ENCODE results near the gene USP4. TPM values are rescaled to one million over a fixed set of nuclear protein-coding genes. Genes with fewer than 3 reads are reported as not detected.

USP4 gene
- total RNA-seq, 1 donor from 2014 or later: 55.1 TPM

DNA sequence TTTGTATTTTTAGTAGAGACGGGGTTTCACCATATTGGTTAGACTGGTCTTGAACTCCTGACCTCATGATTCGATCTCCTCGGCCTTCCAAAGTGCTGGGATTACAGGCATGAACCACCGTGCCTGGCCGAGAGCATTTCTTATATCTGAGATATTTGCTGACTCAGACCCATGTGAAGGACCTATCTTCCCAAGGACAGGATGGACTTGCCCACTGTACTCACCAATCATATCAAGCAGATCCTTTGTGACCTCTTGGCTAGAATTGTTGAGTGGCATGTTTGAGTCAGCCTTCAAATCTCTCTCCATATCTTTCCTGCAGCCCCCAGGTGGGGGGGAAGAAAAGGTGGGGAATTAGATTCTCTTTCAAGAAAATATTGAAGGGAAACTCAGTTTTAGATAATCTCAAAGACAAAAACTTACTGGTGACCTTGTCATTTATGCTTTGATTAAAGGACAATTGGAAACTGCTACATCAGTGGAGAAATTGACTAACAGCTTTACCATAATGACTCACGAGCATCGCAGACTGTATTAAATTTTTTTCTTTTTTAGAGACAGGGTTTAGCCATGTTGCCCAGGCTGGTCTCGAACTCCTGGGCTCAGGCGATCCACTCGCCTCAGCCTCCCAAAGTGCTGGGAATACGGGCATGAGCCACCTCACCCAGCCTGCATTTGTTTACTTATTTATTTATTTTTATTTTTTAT is 65.9 kb downstream of the USP4 start:
- Mint-ChIP-seq H3K4me1 (ENCODE audit: low read depth) (no peaks in the 10 kb centered on the region), H3K9me3 (ENCODE audit: low read depth) (no peaks in the 10 kb centered on the region), H3K4me3 (ENCODE audit: low read depth) (no peak overlapping the region), H3K27ac (no peak overlapping the region), H3K36me3 (ENCODE audit: insufficient read depth) (peaks cover 22% of the 10 kb centered on the region), H3K27me3 (no peaks in the 10 kb centered on the region)
- no peak for TF ChIP-seq CTCF (IDR thresholded peaks at IDR 0.05; ENCODE audit: unreplicated experiment)
- DNase-seq (ENCODE audit: low spot score, unreplicated experiment): no peak

DNA sequence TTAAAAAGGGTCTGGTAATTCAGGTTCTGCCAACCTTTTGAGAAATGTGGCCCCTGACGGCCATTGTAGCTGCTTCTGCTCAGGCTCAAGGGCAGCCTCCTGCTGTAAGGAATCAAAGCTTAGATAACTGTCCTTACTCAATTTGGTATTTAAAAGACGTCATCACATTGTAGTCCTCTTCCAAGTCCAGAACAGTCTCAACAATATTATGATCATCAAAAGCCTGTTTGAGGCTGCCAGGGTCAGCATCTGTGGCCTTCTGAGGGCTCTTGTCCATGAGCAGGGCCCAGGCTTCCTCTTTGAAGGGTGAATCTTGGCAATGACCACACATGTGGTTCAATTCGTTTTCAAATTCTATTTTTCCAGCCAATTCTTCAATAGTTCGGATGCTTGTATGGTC is 68.8 kb downstream of the USP4 start:
- Mint-ChIP-seq H3K4me1 (ENCODE audit: low read depth) (no peaks in the 10 kb centered on the region), H3K27ac (no peak overlapping the region), H3K9me3 (ENCODE audit: low read depth) (no peaks in the 10 kb centered on the region), H3K4me3 (ENCODE audit: low read depth) (no peak overlapping the region), H3K36me3 (ENCODE audit: insufficient read depth) (peaks cover 14% of the 10 kb centered on the region), H3K27me3 (no peaks in the 10 kb centered on the region)
- TF ChIP-seq CTCF (IDR thresholded peaks at IDR 0.05; ENCODE audit: unreplicated experiment): no peak
- no peak for DNase-seq (ENCODE audit: low spot score, unreplicated experiment)

DNA sequence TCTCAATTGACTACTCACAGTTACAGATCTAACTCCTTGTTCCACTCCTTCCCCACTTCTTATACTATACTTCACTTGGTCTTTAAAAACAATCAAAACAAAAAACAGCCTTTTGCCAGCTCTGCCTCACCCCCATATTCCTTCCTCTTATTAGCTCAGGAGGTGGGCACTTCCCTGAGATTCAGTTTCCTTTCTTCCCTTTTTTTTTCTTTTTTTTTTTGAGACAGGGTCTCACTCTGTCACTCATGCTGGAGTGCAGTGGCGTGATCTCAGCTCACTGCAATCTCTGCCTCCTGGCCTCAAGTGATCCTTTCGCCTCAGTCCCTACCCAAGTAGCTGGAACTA is 69.7 kb downstream of the USP4 start:
- Mint-ChIP-seq H3K27me3 (no peaks in the 10 kb centered on the region), H3K4me1 (ENCODE audit: low read depth) (no peaks in the 10 kb centered on the region), H3K27ac (peak overlapping the region; percentile 7), H3K4me3 (ENCODE audit: low read depth) (no peak overlapping the region), H3K36me3 (ENCODE audit: insufficient read depth) (peaks cover 10% of the 10 kb centered on the region), H3K9me3 (ENCODE audit: low read depth) (no peaks in the 10 kb centered on the region)
- no peak for TF ChIP-seq CTCF (IDR thresholded peaks at IDR 0.05; ENCODE audit: unreplicated experiment)
- no peak for DNase-seq (ENCODE audit: low spot score, unreplicated experiment)

DNA sequence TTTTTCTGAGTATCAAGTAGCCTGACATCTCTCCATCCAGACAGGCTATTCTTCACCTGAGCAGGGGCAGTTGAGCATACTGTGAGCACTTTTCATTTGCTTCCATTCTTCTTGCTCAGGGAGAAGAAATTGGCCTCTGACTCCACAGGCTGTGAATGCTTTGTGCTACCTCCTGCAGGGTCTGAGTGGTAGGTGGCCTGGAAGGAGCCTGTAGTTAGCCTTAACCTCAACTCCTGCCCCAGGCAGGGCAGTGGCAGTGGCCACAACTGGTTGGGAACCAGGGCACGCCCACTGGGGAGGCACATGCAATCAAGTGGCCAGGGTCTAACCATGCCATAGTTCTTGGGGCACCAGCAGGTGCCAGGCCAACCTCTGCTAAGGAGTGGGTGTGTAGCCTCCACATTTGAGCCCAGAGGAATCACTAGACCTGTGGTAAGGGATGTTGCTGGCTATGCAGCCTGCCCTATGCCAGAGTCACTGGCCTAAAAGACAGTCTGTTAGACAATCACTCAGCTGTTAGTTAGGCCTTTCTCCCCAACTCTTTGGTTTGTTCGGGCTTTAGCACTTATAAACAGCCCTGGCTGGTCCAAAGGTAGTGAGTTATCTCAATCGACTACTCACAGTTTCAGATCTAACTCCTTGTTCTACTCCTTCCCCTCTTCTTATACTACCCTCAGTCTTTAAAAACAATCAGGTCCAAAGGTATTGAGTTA is 70.3 kb downstream of the USP4 start:
- H3K4me3 Mint-ChIP-seq (ENCODE audit: low read depth): no peak overlapping the region
- DNase-seq (ENCODE audit: low spot score, unreplicated experiment): no peak
- H3K36me3 Mint-ChIP-seq (ENCODE audit: insufficient read depth): peaks cover 10% of the 10 kb centered on the region

More for the DNA sequence above, 70.3 kb downstream of the USP4 start:
- no peaks in the 10 kb centered on the region for H3K9me3 Mint-ChIP-seq (ENCODE audit: low read depth)
- no peaks in the 10 kb centered on the region for H3K4me1 Mint-ChIP-seq (ENCODE audit: low read depth)
- peak overlapping the region; percentile 7 for H3K27ac Mint-ChIP-seq
- TF ChIP-seq CTCF (IDR thresholded peaks at IDR 0.05; ENCODE audit: unreplicated experiment): no peak
- H3K27me3 Mint-ChIP-seq: no peaks in the 10 kb centered on the region

All from progenitor cell of endocrine pancreas (in vitro differentiated cells).